HG03097 (cell line): ENCODE measurements around the gene GABRA6.

ENCODE experiments used
- ATAC-seq: cut with Tn5 transposase; IDR thresholded peaks from one replicate; pipeline ENCODE4 v1.9.1; 2021; ENCODE audit not compliant: unreplicated experiment, low FRiP score

The GABRA6 gene

GRCh38 chr5:161751265-161751664 lies 65.7 kb downstream of the GABRA6 start:
- ATAC-seq: no peak
